ENCODE results near the gene EGLN2.
"Not testable (repeated sequence)": the region's sequence is repeated elsewhere in the genome, so short reads cannot be mapped to it uniquely, and the experiment has no call there.

EGLN2 gene

GRCh38 chr19:40800997-40801377, 2.0 kb downstream of the EGLN2 start:
- FAIRE-seq (no peak), DNase-seq (ENCODE audit: insufficient read length, low spot score) (no peak)

DNA sequence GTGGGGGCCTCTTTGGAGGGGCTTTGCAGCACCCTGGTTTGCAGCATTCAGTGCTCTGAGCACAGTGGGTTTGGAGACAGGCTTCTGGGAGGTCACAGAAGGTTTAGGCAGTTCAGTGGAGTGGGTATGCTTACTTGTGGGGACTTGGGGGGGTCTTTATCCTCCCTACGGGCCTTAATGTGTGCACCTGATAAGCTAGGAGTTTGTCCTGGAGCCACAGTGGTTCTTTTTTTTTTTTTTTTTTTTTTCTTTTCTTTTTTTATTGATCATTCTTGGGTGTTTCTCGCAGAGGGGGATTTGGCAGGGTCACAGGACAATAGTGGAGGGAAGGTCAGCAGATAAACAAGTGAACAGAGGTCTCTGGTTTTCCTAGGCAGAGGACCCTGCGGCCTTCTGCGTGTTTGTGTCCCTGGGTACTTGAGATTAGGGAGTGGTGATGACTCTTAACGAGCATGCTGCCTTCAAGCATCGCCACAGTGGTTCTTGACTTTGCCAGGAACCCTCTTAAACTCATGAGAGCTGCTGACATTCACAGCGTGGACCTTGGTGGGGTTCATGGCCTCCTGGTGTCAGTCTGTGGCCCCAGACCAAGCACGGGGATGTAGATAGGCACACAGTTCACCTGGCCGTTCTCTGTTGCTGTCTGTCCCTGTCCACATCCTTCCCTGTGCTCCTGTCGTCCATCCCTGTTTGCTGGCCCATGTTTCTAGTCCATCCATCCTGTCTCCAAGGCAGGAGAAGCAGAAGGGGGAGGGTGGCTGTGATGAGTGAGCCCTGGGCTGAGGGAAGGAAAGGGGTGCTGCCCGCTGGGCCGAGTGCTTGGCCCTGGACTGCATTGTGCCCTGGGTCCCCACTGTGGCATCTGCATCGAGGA, 2.7 kb downstream of the EGLN2 start:
- DNase-seq (ENCODE audit: insufficient read length, low spot score): no peak
- no peak for FAIRE-seq

DNA sequence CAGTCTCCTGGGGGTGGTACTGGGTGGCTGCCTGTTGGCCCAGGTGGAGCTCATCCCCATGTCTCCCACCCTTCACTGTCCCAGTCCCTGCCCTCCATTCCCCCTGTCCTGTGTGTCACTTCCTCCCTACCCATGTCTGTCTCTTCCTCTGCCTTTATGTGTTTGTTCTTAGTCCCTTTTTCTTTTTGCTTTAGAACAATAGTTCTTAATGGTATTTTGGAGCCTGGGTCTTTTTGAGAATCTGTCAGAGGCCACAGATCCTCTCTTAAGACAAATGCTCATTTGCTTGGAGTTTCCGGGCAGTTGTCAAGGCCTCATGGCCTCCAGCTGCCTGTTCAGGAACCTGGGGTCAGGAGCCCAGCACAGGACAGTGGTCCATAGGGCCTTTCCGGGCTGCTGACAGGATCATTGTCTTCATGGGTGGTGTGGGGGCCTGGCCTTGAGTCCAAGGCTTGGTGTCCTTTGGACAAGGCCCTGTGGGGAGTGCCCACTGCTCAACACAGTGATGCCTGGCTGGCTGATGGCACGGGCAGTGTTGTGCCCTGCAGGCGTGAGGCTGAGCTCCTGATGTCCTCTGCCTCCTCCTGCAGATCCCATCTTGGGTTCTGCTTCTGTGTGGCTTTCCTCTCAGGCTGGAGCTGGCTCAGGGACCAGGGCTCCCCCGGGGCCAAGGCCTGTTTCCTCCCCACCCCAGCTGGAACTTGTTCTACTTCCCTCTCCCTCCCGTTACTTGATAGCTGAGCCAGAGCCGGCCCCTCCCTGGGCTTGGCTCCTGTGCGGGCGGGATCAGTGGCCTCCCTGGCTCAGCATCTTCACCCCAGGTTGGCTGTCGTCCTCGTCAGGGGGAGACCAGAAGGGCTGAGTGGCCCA, 3.5 kb downstream of the EGLN2 start:
- FAIRE-seq (no peak), DNase-seq (ENCODE audit: insufficient read length, low spot score) (no peak)

DNA sequence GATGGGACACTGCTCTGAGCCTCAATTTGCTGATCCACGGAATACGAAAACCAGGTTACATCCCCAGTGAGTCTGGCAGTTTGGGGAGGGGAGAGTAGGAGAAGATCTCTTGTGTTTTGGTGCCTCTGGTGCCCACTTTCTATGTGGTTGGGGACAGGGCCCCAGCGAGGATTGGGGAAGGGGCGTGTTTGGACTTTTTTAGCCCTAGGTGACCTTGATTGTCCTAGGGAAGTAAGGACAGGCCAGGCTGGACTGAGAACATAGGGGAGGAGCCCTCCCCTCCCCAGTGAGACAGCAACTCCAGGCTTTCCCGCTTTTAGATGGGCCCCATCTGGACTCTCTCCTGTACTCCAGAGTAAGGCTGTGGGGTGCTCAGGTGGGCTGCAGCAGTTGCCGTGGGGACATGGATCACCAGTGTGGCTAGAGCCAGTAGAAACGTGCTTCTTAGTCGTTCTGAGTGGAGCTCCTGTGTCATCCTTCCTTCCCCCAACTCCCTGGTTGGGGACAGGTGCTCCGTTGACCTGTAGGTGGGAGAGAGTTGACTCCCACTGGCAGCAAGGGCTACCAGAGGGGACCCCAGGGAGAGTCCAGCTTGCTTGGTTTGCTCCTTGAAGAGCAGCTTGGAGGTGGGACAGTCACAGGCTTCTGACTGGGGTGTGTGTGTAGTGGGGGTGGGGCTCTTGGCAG, 4.3 kb downstream of the EGLN2 start:
- FAIRE-seq (no peak), DNase-seq (ENCODE audit: insufficient read length, low spot score) (no peak)

DNA sequence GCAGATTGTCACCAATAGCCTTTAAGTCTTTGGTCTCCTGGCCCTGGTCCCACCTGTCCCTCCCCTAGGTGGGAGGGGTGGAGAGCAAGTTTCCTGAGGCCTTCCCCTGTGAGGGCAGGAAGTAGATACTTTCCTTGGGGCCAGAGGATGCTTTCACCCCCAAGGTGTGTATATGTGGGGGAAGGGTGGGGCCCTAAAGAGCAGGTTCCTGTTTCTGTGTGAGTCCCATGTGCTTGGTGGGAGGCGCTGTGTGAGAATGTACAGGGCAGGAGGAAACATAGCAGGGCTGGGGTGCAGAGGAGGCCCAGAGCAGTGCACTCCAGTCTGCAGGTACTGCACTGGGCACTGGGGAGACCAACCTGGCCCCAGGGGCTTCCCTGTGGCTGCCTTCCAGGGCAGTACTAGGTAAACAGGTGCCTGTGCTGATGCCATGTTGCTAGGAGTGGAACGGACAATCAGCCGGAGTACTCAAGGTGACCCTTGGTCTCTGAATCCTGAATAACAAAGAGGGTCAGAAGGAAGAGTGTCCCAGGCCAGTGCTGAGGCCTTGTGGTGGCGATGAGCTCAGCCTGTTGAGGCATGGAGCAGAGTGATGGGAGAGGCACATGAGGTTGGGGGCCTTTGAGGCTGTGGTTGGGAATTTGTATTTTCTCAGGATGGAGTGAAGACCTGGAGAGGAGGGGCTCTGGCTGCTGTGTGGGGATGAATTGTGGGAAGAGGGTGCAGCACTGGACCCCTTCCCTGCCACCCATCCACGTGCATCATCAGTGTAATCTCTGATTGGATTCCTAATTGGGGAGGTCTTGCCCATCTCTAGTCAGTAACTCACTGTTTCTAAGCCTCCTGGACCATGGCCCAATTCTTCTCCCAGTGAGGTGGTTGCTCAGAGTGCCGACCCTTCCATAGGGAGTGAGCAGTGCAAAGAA, 5.1 kb downstream of the EGLN2 start:
- no peak for DNase-seq (ENCODE audit: insufficient read length, low spot score)

GRCh38 chr19:40804783-40805242, 5.8 kb downstream of the EGLN2 start:
- FAIRE-seq: peak; percentile 77
- DNase-seq (ENCODE audit: insufficient read length, low spot score): no peak

More for the DNA sequence above, 5.1 kb downstream of the EGLN2 start:
- FAIRE-seq: no peak

DNA sequence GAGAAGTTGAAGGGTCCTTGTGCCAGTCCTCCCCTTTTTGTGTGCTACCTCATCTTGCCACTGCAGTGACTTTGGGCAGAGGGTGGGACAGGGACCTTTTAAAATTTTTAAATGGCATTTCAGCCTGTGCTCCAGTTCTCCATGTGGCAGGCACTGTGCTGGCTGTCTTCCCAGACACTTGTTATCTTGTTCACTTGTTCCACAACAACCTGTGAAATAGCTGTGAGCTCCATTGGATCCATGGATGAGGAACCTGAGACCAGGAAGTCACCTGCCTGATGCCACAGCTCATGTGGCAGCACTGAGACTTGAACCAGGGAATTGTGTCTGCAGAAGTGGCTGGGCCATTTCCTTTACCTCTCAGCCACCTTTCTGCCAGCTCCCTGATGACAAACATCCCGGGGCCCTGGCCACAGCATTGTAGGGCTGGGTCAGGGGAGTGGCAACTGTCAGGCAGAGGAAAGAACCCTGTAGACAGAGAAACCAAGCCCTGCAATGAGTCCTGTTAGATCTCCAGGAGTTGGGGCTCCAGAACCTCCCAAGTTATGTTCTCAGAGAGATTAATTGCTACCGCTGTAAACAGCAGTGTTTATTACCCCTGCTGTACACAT, 6.4 kb downstream of the EGLN2 start:
- no peak for DNase-seq (ENCODE audit: insufficient read length, low spot score)
- FAIRE-seq: no peak

GRCh38 chr19:40806423-40807146, 7.6 kb downstream of the EGLN2 start:
- FAIRE-seq: peak; percentile 83

GRCh38 chr19:40807147-40808020, 8.4 kb downstream of the EGLN2 start:
- DNase-seq (ENCODE audit: insufficient read length, low spot score): no peak
- FAIRE-seq: no peak

More at GRCh38 chr19:40806423-40807146, 7.6 kb downstream of the EGLN2 start:
- DNase-seq (ENCODE audit: insufficient read length, low spot score): peak; percentile 93

DNA sequence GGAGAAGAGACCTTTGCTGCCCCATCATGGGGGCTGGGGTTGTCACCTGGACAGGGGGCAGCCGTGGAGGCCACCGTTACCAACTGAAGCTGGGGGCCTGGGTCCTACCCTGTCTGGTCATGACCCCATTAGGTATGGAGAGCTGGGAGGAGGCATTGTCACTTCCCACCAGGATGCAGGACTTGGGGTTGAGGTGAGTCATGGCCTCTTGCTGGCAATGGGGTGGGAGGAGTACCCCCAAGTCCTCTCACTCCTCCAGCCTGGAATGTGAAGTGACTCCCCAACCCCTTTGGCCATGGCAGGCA, 9.0 kb downstream of the EGLN2 start:
- DNase-seq (ENCODE audit: insufficient read length, low spot score) (no peak), FAIRE-seq (no peak)

DNA sequence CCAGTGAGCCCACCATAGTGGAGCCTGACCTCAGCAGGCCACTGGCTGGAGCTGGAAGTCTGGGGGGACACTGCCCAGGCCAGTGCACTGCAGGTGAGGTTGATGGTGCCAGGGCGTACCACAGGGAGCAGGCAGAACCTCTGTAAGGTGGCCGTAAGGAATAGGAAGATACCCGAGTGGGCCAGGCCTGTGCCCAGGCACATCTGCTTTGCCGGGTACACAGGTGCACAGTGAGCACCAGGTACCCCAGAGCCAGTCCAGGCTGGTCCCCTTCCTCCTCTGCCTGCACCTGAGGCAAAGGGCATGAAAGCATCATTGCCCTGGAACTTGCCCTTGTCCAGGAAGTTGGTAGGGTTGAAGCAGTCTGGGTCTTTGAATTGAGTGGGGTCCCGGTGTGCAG, 9.5 kb downstream of the EGLN2 start:
- DNase-seq (ENCODE audit: insufficient read length, low spot score) (no peak), FAIRE-seq (no peak)

GRCh38 chr19:40809358-40810086, 10.5 kb downstream of the EGLN2 start:
- no peak for DNase-seq (ENCODE audit: insufficient read length, low spot score)
- no peak for FAIRE-seq

- no peak for DNase-seq (ENCODE audit: insufficient read length, low spot score)
- no peak for FAIRE-seq
These were observed 11.2 kb downstream of the EGLN2 start for GRCh38 chr19:40810160-40810559.

- FAIRE-seq; DNase-seq (ENCODE audit: insufficient read length, low spot score): not testable (repeated sequence)
These were observed 11.8 kb downstream of the EGLN2 start for GRCh38 chr19:40810649-40811408.

- no peak for FAIRE-seq
- DNase-seq (ENCODE audit: insufficient read length, low spot score): no peak
These were observed 12.7 kb downstream of the EGLN2 start for GRCh38 chr19:40811478-40812341.

- not testable (repeated sequence) for FAIRE-seq; DNase-seq (ENCODE audit: insufficient read length, low spot score)
These were observed 13.6 kb downstream of the EGLN2 start for GRCh38 chr19:40812571-40812970.
